Upper lobe of left lung (tissue), 6 donors: ENCODE data around the gene NAGA. TPM values are rescaled to one million over a fixed set of nuclear protein-coding genes. Genes with fewer than 3 reads are reported as not detected.

Experiments
- ATAC-seq, 2 donors: fragments of 200-7000 bp; cut with Tn5 transposase; one replicate each; pipeline ENCODE4 v1.9.1; 2022; ENCODE audit warnings: mild to moderate bottlenecking in 2 of 2, moderate library complexity in 2 of 2; ENCODE audit not compliant: low FRiP score in 2 of 2
- DNase-seq, 2 donors: peaks; one replicate each; pipeline ENCODE4 v3.0.0-alpha.2; 2019 to 2020
- H3K27ac ChIP-seq, 4 donors: fragments of 200-600 bp; sonication (generic); one replicate each; pipeline ENCODE4 v1.5.1; 2016 to 2019
- H3K27me3 ChIP-seq, 4 donors: fragments of 200-600 bp; sonication (generic); one replicate each; pipeline ENCODE4 v1.5.1; 2017 to 2019
- H3K36me3 ChIP-seq, 4 donors: fragments of 200-600 bp; sonication (generic); one replicate each; pipeline ENCODE4 v1.5.1; 2016 to 2019
- H3K4me1 ChIP-seq, 4 donors: fragments of 200-600 bp; sonication (generic); one replicate each; pipeline ENCODE4 v1.5.1; 2018 to 2019
- H3K4me3 ChIP-seq, 4 donors: fragments of 200-600 bp; sonication (generic); one replicate each; pipeline ENCODE4 v1.5.1; 2017 to 2019; ENCODE audit warnings: mild to moderate bottlenecking in 2 of 4, moderate library complexity in 1 of 4
- H3K9me3 ChIP-seq, 4 donors: fragments of 200-600 bp; sonication (generic); one replicate each; pipeline ENCODE4 v1.5.1; 2018 to 2019
- EP300 ChIP-seq, 4 donors: sonication (generic); formaldehyde crosslinking; IDR thresholded peaks; one replicate each; pipeline ENCODE4 v1.5.1; 2017; ENCODE audit warnings: antibody characterized with exemption in 4 of 4, control low read depth in 2 of 4
- POLR2A ChIP-seq, 4 donors: fragments of 450-650 bp; IDR thresholded peaks; one replicate each; pipeline ENCODE4 v1.5.1; 2016 to 2017; ENCODE audit warnings: antibody characterized with exemption in 4 of 4, mild to moderate bottlenecking in 2 of 4
- POLR2AphosphoS5 ChIP-seq, 2 donors: sonication (generic); formaldehyde crosslinking; IDR thresholded peaks; one replicate each; pipeline ENCODE4 v1.5.1; 2017; ENCODE audit warnings: antibody characterized with exemption in 2 of 2
- WGBS, 2 donors: methylation state at CpG; one replicate each; pipeline ENCODE4 v1.1.5; 2017 to 2018; 5-methylcytosine and 5-hydroxymethylcytosine counted together
- total RNA-seq, 6 donors: library from RNA; depleted of rRNA in 4 of 6; stranded (reverse); fragments of >200 nt in 4 of 6; gene quantifications; one replicate each; pipeline versions ENCODE4 v1.1.0 to v1.2.1, GENCODE V29; 2016 to 2021
- TF ChIP-seq, protein P1 (sequence below), 6 experiments: fragments of 450-650 bp in 4 of 6; fragments of 200-600 bp in 2 of 6; sonication (generic) in 2 of 6; IDR thresholded peaks; one replicate each; pipeline ENCODE4 v1.5.1; 2016 to 2019; ENCODE audit warnings: antibody characterized with exemption in 6 of 6
- donor health status: DM: no; HTN: no; CAD: no; lungs with moderate emphysema.
- donor health status: DM: no; HTN: yes; CAD: no; lungs with severe emphysema.

NAGA gene
- total RNA-seq, 6 donors from 2014 or later = 25.5 to 42.3 (median 34.4) TPM

DNA sequence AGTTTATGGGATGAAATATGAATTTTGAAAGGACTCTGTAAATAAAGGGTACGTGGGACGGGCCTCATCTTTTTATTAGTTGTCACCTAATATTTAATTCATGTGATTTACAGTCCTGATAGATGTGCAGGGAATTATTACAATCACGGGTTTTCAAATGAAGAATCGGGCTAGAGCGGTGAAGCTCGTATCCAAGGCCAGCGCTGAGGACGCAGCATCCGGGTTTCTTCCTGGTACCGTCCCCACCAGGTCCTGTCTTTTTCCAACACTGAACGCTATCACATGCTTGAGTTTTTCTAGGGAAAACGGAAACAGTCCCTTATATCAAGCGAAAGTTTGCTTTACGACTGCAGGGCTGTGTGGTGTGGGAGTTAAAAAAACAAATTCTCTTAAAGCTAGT, 9.7 kb upstream of the NAGA start:
- ATAC-seq = no peak
- H3K4me3 ChIP-seq = peak overlapping the region; percentile 65 to 80 (median 70)
- TF ChIP-seq, protein P1, sequence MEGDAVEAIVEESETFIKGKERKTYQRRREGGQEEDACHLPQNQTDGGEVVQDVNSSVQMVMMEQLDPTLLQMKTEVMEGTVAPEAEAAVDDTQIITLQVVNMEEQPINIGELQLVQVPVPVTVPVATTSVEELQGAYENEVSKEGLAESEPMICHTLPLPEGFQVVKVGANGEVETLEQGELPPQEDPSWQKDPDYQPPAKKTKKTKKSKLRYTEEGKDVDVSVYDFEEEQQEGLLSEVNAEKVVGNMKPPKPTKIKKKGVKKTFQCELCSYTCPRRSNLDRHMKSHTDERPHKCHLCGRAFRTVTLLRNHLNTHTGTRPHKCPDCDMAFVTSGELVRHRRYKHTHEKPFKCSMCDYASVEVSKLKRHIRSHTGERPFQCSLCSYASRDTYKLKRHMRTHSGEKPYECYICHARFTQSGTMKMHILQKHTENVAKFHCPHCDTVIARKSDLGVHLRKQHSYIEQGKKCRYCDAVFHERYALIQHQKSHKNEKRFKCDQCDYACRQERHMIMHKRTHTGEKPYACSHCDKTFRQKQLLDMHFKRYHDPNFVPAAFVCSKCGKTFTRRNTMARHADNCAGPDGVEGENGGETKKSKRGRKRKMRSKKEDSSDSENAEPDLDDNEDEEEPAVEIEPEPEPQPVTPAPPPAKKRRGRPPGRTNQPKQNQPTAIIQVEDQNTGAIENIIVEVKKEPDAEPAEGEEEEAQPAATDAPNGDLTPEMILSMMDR (IDR thresholded peaks at IDR 0.05) = peak in 1 of 6 experiments; percentile 6
- TF ChIP-seq POLR2AphosphoS5 (IDR thresholded peaks at IDR 0.05) = no peak
- no peak for TF ChIP-seq POLR2A (IDR thresholded peaks at IDR 0.05)
- TF ChIP-seq EP300 (IDR thresholded peaks at IDR 0.05) = no peak
- peaks cover 0 to 69% (median 33%) of the 10 kb centered on the region in 4 donors for H3K36me3 ChIP-seq
- no peaks in the 10 kb centered on the region for H3K9me3 ChIP-seq
- peak overlapping the region; percentile 95 to 99 (median 98) for H3K27ac ChIP-seq
- peak in 1 of 2 donors; percentile 57 for DNase-seq
- H3K27me3 ChIP-seq = no peaks in the 10 kb centered on the region
- H3K4me1 ChIP-seq = peaks cover 20 to 36% (median 25%) of the 10 kb centered on the region in 4 donors
- WGBS, 2 donors = 0 to 3% methylated on average over 14 of the region's 14 CpGs

DNA sequence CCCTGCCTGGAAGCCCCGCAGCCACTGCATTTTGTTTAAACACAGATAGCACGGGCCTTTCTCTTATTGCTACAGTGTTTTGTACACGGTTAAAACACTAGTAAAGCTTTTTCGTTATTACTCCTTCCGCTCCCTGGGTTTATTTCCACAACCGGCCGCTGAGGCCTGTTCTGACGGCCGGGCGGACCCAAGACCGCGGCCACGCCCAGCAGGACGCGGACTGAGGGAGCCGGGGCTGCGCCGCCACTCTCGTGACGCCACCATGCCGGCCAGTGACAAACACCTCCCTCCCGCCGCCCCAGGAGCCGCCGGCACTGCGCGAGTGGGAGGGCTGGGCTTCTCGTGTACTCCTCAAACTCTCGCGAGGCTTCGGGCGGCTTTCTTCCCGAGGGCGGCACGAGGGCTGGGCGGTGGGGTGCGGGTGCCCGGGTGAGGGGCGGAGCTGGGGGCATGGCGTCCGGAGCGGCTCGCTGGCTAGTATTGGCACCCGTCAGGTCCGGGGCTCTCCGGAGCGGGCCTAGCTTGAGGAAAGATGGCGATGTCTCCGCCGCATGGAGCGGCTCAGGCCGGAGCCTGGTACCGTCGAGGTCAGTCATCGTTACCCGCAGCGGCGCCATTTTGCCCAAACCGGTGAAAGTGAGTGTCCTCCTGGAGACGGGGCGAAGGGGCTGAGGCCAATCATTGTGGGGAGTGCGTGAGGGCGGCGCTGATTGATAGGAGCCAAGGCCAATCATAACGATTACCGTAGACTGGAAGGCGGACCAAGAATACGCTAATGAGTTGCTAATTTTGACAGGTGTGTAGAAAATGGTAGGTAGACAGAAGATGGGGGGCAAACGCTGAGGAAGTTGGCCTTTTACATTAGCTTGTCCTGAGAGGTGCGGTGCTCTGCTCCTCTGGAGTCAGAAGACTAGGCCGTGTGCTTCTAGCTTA, 9.0 kb upstream of the NAGA start, which contains the start of gene SMDT1:
Gene SMDT1, plus strand, starts transcription at position 382 of the 933 bp plus-strand sequence. Its CDS starts 69 bp downstream, at position 451.
- TF ChIP-seq EP300 (IDR thresholded peaks at IDR 0.05) (no peak), POLR2A (IDR thresholded peaks at IDR 0.05) (peak in 3 of 4 donors; percentile 63 to 95 (median 79)), POLR2AphosphoS5 (IDR thresholded peaks at IDR 0.05) (peak; percentile 83 to 87)
- 1% methylated on average over 40 to 42 of the region's 71 CpGs for WGBS, 2 donors
- peak within 1 kb of the TSS; percentile 65 to 80 (median 70) for H3K4me3 ChIP-seq
- peak within 1 kb of the TSS; percentile 95 to 99 (median 98) for H3K27ac ChIP-seq
- H3K27me3 ChIP-seq = no peaks in the 10 kb centered on the region
- peaks cover 0 to 62% (median 27%) of the 10 kb centered on the region in 4 donors for H3K36me3 ChIP-seq
- ATAC-seq = peak; percentile 96 to 97
- DNase-seq = peak; percentile 98 to 99
- peaks cover 27 to 43% (median 31%) of the 10 kb centered on the region in 4 donors for H3K4me1 ChIP-seq
- H3K9me3 ChIP-seq = no peaks in the 10 kb centered on the region

DNA sequence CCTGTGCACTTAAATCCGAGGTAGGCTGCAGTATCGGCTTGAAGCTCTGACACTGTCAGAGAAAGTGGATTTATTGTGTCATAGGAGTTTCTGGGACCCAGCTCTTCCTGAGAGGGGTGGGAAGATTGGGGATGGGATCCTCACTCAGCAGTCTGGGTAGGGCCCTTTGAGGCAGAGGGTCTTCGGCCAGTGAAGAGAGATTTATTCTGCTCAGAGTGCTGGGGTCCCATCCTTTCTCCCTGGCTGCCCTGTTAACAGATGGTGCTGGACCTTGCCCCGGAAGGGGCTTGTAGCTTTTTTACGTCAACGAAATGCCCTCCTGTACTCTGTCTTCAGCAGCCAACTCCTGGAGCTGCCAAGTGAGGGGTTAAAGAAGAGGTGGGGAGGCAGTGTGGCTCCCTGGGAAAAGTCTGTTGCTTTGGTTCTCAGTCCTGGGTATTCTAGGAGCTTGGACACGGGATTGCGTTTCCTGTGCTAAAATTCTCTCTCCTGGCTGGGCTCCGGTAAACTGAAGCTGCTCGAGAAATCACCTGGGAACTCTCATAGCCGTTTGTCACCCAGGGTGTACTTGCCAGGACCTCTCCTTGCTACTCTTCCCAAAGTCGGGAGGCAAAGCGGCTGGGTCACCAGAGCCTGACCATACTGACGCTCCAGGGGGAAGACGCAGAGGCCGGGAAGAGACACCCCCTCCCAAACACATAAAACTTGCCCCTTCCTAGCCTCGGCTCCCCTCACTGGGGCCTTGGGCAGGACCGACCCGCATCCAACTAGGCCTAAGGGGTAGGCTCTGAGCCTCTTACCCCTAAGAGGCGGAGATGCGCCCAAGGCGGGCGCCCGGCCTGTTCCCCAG, 8.1 kb upstream of the NAGA start:
- Histone ChIP-seq H3K27ac (peak overlapping the region; percentile 95 to 99 (median 98)), H3K4me3 (peak overlapping the region in 3 of 4 donors; percentile 65 to 80 (median 74)), H3K9me3 (no peaks in the 10 kb centered on the region), H3K4me1 (peaks cover 32 to 52% (median 33%) of the 10 kb centered on the region in 4 donors), H3K27me3 (no peaks in the 10 kb centered on the region), H3K36me3 (peaks cover 0 to 53% (median 23%) of the 10 kb centered on the region in 4 donors)
- peak in 1 of 2 donors; percentile 24 for DNase-seq
- 58 to 60% methylated on average over 21 to 23 of the region's 24 CpGs for WGBS, 2 donors
- TF ChIP-seq POLR2AphosphoS5 (IDR thresholded peaks at IDR 0.05) (no peak), EP300 (IDR thresholded peaks at IDR 0.05) (no peak), POLR2A (IDR thresholded peaks at IDR 0.05) (no peak)
- TF ChIP-seq, protein P1 (IDR thresholded peaks at IDR 0.05) = no peak
- ATAC-seq = peak; percentile 2 to 14

DNA sequence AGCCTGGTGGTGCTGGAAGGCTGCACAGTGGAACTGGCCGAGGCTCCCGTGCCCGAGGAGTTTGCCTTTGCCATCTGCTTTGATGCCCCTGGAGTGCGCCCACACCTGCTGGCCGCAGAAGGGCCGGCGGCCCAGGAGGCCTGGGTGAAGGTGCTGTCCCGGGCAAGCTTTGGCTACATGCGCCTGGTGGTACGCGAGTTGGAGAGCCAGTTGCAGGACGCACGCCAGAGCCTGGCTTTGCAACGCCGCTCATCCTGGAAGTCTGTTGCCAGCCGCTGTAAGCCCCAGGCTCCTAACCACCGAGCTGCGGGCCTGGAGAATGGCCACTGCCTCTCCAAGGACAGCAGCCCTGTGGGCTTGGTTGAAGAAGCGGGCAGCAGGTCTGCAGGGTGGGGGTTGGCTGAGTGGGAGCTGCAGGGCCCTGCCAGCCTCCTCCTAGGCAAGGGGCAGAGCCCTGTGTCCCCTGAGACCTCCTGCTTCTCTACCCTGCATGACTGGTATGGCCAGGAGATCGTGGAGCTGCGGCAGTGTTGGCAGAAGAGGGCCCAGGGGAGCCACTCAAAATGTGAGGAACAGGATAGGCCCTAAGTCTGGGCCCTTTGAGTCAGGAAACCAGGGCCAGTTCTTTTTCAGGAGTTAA, 7.0 kb upstream of the NAGA start:
- H3K4me1 ChIP-seq = peaks cover 35 to 57% (median 38%) of the 10 kb centered on the region in 4 donors
- TF ChIP-seq POLR2AphosphoS5 (IDR thresholded peaks at IDR 0.05) (no peak), POLR2A (IDR thresholded peaks at IDR 0.05) (no peak), EP300 (IDR thresholded peaks at IDR 0.05) (no peak)
- TF ChIP-seq, protein P1 (IDR thresholded peaks at IDR 0.05) = no peak
- H3K36me3 ChIP-seq = peaks cover 0 to 43% (median 15%) of the 10 kb centered on the region in 4 donors
- peak overlapping the region in 3 of 4 donors; percentile 95 to 99 (median 98) for H3K27ac ChIP-seq
- H3K4me3 ChIP-seq = no peak overlapping the region
- H3K9me3 ChIP-seq = no peaks in the 10 kb centered on the region
- no peaks in the 10 kb centered on the region for H3K27me3 ChIP-seq
- ATAC-seq = no peak
- DNase-seq = peak in 1 of 2 donors; percentile 84
- 89 to 90% methylated on average over 18 to 19 of the region's 21 CpGs for WGBS, 2 donors
